IPS-NIHi7 (cell line): ENCODE results near the gene PTPRG.

Source experiments
- DNase-seq: peaks from one replicate; pipeline ENCODE4 v3.0.0; 2012; ENCODE audit warnings: mixed read lengths; ENCODE audit errors: extremely low spot score

The PTPRG gene

GRCh38 chr3:62266668-62267283 lies 705.4 kb downstream of the PTPRG start:
- DNase-seq: no peak

GRCh38 chr3:62276658-62277180 lies 715.3 kb downstream of the PTPRG start:
- no peak for DNase-seq

DNA sequence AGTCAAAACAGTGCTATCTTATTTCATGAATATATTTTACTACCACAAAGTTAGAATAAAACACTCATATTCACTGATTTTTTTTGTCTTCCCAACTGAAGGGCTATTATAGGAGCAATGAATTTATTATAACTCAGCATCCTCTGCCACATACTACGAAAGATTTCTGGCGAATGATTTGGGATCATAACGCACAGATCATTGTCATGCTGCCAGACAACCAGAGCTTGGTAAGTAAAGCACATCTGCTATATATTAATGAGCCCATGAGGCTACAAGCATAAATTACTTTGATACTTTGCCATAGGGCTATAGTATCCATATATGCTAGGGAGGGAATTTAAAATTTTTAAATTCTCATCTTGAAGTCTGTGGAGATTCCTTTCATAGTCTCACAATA lies 716.1 kb downstream of the PTPRG start:
- DNase-seq: no peak

DNA sequence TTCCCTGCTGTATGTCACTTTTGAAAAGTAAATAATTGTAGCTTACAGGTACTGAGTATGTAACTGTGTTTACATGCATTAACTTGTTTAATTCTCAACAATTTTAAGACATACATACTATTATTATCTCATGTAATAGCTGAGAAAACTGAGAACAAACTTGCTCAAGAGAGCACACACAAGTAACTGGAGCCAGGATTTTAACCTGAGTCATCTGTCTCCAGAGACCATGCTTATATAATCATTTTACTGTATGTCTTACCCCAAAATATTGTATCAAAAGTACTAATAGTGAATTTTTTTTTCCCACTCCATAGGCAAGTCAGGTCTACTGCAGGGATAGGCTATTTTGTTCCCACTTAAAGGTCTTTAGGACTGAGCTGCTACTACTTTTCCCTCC lies 716.6 kb downstream of the PTPRG start:
- no peak for DNase-seq

- DNase-seq: no peak
Observed at GRCh38 chr3:62281726-62282125, 720.4 kb downstream of the PTPRG start.

DNA sequence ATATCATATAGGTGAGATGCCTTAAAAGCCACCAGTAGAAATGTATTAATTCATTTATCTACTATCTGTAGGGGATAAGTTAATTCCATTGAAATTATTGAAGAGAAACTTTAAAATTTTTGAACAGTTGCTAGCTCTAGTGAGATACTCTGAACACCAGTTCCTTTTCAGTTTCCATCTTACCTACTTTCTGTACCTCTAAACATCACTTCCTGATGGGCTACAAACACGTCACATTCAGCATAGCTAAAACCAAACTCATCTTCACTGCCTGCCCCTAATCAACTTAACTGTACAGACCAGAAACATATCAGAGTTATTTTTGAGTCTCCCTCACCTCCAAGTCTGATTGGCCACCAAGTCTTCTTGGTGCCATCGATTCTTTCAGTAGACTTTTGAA lies 723.1 kb downstream of the PTPRG start:
- DNase-seq: no peak

DNA sequence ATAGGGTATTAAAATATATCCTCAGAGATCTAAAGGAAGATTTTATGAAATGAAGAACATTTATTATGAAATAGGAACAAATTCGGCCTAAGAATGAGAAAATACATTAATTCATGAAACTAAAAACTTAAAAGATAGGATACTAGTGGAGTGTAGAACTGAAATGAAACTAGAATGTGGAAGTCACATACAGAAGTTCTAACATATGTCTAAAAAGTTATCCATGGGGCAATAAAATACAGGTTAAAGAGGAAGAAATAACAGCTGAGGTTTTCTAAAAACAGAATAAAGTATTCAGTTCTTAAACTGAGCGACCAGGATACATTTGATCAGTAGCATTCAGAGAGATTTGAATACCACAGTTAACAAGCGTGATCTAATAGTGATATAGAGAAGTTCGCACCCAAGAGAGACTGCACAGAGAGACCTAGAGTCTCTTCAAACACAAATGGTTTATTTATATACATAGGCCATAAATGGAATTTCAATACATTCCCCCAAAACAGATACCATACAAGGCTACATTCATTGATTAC lies 726.1 kb downstream of the PTPRG start:
- no peak for DNase-seq

- DNase-seq: no peak
Observed at GRCh38 chr3:62289922-62290321, 728.6 kb downstream of the PTPRG start.

GRCh38 chr3:62293051-62293780 lies 731.8 kb downstream of the PTPRG start:
- no peak for DNase-seq

DNA sequence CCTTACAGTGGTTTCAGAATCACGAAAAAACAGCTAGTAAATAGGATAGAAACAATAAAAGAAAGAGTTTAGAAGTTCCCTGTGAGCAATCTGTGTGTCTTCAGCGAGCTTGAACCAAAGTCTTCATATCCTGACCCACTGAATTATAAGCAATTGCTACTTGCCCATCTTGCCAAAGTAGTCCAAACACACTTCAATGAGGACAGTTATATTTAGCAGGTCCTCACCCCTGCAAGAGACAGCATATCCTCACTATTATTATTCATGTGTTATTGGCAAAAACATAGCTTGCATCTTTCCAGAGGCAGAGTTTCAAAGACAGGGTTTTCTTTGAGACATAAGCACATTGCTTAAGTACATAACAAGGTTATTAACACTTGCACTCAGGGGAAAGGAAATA lies 734.2 kb downstream of the PTPRG start:
- DNase-seq: no peak

GRCh38 chr3:62300617-62301016 lies 739.2 kb downstream of the PTPRG start:
- DNase-seq: no peak

GRCh38 chr3:62312201-62312600 lies 750.8 kb downstream of the PTPRG start:
- no peak for DNase-seq

DNA sequence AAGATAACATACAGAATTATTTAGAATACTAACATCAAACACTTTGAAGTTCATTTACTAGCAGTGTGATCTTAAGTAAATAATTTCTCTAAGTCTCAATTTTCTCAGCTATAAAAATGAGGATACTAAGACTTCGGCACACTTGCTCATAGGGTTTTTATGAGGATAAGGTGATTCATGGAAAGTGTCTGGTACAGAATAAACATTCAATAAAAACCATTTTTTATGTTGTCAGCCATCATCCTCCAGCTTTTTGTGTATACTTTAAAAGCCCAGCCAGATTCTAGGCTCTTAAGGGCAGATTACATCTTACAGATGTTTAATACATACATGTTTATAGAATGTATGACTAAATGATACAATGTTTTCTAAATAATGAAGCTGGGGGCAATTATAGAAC lies 755.2 kb downstream of the PTPRG start:
- DNase-seq: no peak

DNA sequence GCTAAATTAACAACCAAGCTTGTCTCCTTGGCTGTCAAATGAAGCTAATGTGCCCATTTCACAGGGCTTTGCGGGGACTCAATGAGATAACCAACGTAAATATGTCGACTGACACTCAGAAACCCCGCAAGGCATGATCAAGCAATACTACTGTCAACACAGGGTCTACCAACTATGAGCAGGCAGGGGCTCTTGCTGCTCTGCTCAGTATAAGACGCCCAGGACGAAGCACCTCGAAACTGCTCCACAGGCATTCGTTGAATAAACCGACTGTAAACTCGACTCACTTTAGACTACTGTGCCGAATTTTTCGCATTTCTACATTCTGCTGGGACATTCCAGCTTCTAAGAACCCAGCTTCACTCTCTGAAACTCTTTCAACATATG lies 757.0 kb downstream of the PTPRG start:
- DNase-seq: peak; percentile 13

DNA sequence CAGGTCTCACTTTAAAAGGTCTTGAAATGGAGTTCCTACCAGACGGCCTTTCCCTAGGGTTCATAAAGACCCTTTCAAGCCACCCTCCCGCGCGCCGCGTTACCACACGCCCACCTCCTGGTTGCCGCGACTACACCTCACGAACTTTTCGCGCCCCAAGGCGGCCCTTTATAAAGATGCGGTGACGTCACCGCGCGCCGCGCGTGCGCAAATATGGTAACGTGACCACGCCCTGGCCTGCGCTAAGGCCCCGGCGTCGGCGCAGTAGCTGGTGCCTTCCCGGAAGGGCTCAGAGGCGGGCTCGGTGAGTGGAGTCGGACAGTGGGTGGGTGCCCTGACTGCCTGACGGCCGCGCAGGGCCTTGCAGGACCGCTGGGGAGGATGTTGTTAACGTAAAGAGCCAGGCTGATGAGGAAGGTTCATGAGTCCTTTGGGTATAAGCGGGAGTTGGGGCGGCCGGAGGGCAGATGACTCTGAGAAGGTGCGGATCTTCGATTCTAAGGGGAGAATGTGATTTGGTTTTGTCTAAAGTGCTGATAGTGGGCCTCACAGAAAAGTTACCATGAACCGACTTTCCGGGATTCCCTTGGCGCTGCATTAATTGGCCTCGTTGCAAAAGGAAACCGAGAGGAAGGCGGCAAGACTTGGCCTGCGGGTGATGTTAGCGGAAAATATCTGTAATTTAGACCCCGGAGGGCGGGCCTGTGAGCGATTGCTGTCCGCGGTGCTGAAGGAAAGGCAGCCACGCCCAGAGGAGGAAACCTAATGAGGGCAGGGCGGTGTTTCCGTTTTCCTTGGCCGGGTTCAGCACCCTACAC lies 757.6 kb downstream of the PTPRG start:
- peak; percentile 91 for DNase-seq

DNA sequence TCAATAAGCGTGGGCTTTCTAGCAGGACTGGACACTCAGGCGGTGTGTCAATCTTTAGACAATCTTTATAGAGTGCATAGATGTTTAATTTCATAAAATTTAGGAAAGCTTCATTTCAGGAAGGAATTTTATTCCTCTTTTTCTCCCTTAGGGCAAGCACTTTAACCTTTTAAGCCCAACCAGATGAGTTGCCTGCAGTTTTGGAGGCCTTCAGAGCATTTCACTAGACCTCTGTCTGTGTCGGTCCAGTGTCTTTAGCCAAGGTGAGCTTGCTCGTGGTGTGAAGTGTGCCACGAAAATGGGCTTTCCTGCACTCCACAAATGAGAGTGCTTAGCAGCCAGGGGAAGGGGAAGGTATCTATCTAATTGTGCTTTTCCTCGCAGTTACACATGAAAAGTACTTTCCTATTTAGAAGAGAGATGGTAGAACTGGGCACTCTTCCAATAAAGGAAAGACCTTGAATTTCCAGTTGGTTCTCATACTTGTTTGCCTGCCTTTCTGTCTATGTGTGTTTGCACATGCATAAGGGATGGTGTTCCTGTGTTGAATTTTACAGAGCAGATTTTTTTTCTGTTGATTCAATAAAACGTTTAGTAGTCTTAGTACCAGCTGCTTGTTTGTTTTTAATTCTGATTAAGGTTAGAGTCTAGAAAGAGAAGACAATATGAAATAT lies 758.3 kb downstream of the PTPRG start:
- DNase-seq: no peak

- DNase-seq: no peak
Observed at GRCh38 chr3:62323241-62323640, 761.9 kb downstream of the PTPRG start.

GRCh38 chr3:62325896-62326295 lies 764.5 kb downstream of the PTPRG start:
- no peak for DNase-seq

- no peak for DNase-seq
Observed at GRCh38 chr3:62329971-62330370, 768.6 kb downstream of the PTPRG start.

GRCh38 chr3:62332017-62332416 lies 770.6 kb downstream of the PTPRG start:
- DNase-seq: no peak

- no peak for DNase-seq
Observed at GRCh38 chr3:62332835-62333244, 771.5 kb downstream of the PTPRG start.

DNA sequence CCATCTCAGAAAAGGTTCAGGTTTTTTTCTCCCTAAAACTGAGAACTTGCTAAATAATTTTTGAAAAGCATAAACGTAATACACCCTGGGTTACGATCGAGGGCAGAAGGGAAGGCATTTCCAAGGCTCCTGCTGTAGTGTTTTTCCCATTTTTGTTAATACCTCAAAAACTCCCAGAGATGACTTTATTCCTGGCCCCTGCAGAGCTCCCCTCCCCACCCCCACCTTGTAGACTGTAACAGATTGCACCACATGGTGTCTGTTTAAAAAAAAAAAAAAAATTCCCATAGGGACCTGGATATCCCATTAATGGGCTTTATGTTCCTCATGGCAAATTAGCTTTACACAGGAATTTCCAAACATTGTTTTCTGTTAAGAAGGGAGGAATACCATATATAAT lies 773.8 kb downstream of the PTPRG start:
- no peak for DNase-seq
